Aorta (tissue), 5 donors: Measurements from ENCODE around the gene H3-3A. TPM values are rescaled to one million over a fixed set of nuclear protein-coding genes. Genes with fewer than 3 reads are reported as not detected.
A peak's percentile ranks its signal among the peaks of the same experiment; 100 is the strongest.

ENCODE experiments used
- ATAC-seq: fragments of 200-7000 bp; cut with Tn5 transposase; one replicate; pipeline ENCODE4 v1.9.1; 2022; ENCODE audit warnings: moderate library complexity; ENCODE audit not compliant: low FRiP score
- DNase-seq, 2 donors: peaks; one replicate each; pipeline ENCODE4 v3.0.0-alpha.2; 2020
- H3K27ac ChIP-seq, 2 donors: one replicate each; pipeline ENCODE4 v1.5.1; 2013; ENCODE audit warnings: low read length in 2 of 2, mild to moderate bottlenecking in 2 of 2, moderate library complexity in 2 of 2, control low read depth in 1 of 2, inconsistent platforms in 1 of 2, low read depth in 1 of 2
- H3K27me3 ChIP-seq, 2 donors: one replicate each; pipeline ENCODE4 v1.6.1; 2013; ENCODE audit warnings: control low read depth in 1 of 2, low read length in 1 of 2, mild to moderate bottlenecking in 1 of 2, moderate library complexity in 1 of 2; ENCODE audit not compliant: insufficient read depth in 2 of 2, control insufficient read depth in 1 of 2
- H3K36me3 ChIP-seq, 2 donors: one replicate each; pipeline ENCODE4 v1.6.1; 2013; ENCODE audit warnings: control low read depth in 1 of 2, low read length in 1 of 2, mild to moderate bottlenecking in 1 of 2; ENCODE audit not compliant: insufficient read depth in 2 of 2, control insufficient read depth in 1 of 2
- H3K4me1 ChIP-seq, 2 donors: one replicate each; pipeline ENCODE4 v1.6.1; 2013; ENCODE audit warnings: low read length in 2 of 2, control low read depth in 1 of 2, mild to moderate bottlenecking in 1 of 2, moderate library complexity in 1 of 2; ENCODE audit not compliant: insufficient read depth in 2 of 2, control insufficient read depth in 1 of 2
- H3K4me3 ChIP-seq, 2 donors: one replicate each; pipeline ENCODE4 v1.5.1; 2013; ENCODE audit warnings: low read length in 2 of 2, control low read depth in 1 of 2, mild to moderate bottlenecking in 1 of 2
- H3K9me3 ChIP-seq: one replicate; pipeline ENCODE4 v1.6.1; 2013; ENCODE audit warnings: mild to moderate bottlenecking, low read length; ENCODE audit not compliant: control insufficient read depth
- WGBS, 2 donors: extraction: QIAGEN DNeasy Blood & Tissue Kit; methylation state at CpG; one replicate each; pipeline ENCODE4 v1.1.7; 2013; 5-methylcytosine and 5-hydroxymethylcytosine counted together
- intact Hi-C, 2 donors: fragments of 100-400 bp; cut with DNase I; formaldehyde crosslinking; loops; one replicate each; pipeline versions ENCODE4 v1.14.2 to v1.15.0; 2022
- polyA plus RNA-seq, 2 donors: library from polyadenylated mRNA; stranded (reverse); fragments of 200-250 nt; gene quantifications; one replicate each; pipeline ENCODE4 v1.2.3, GENCODE V29; 2013
- total RNA-seq, 2 donors: library from RNA; stranded (reverse); fragmentation: NEBNext Ultra II Directional; extraction: Animal tissue kit (Norgen Biotek cat#: 25700); gene quantifications; one replicate each; pipeline ENCODE4 v1.2.1, GENCODE V29; 2021
- donor health status: healthy with polysubstance abuse.
- donor health status: Bipolar disorder and iron deficiency.
- donor health status: DM: no; HTN: no; CAD: no.
- donor health status: DM: no; HTN: no; CAD: no.
- donor health status: DM: yes; HTN: yes; CAD: no.

Gene H3-3A
- total and polyA plus RNA-seq, 4 donors: 310 to 699 (median 406) TPM

GRCh38 chr1:226097866-226098625 is 35.5 kb downstream of the H3-3A start:
- Histone ChIP-seq H3K27ac (no peak overlapping the region), H3K9me3 (no peaks in the 10 kb centered on the region), H3K4me1 (no peaks in the 10 kb centered on the region), H3K36me3 (no peaks in the 10 kb centered on the region), H3K4me3 (no peak overlapping the region), H3K27me3 (no peaks in the 10 kb centered on the region)
- DNase-seq (peak in 1 of 2 donors; percentile 15), ATAC-seq (no peak)
- 76 to 81% methylated on average over 5 of the region's 5 CpGs for WGBS, 2 donors
- intact Hi-C loops: no loop called here

GRCh38 chr1:226098870-226099835 is 36.6 kb downstream of the H3-3A start:
- Histone ChIP-seq H3K4me3 (no peak overlapping the region), H3K27me3 (no peaks in the 10 kb centered on the region), H3K36me3 (no peaks in the 10 kb centered on the region), H3K4me1 (no peaks in the 10 kb centered on the region), H3K27ac (no peak overlapping the region), H3K9me3 (no peaks in the 10 kb centered on the region)
- DNase-seq (no peak), ATAC-seq (no peak)
- WGBS, 2 donors: 88 to 91% methylated on average over 3 of the region's 3 CpGs
- intact Hi-C loops: no loop called here

GRCh38 chr1:226100436-226101391 is 38.2 kb downstream of the H3-3A start:
- Histone ChIP-seq H3K4me3 (peak overlapping the region; percentile 35 to 36), H3K27ac (no peak overlapping the region), H3K36me3 (no peaks in the 10 kb centered on the region), H3K4me1 (no peaks in the 10 kb centered on the region), H3K9me3 (no peaks in the 10 kb centered on the region), H3K27me3 (no peaks in the 10 kb centered on the region)
- WGBS, 2 donors: 13 to 18% methylated on average over 32 of the region's 32 CpGs
- DNase-seq: peak in 1 of 2 donors; percentile 55
- intact Hi-C loops: no loop called here
- no peak for ATAC-seq

- Histone ChIP-seq H3K36me3 (no peaks in the 10 kb centered on the region), H3K9me3 (no peaks in the 10 kb centered on the region), H3K4me1 (no peaks in the 10 kb centered on the region), H3K27me3 (no peaks in the 10 kb centered on the region), H3K4me3 (no peak overlapping the region), H3K27ac (no peak overlapping the region)
- DNase-seq (no peak), ATAC-seq (no peak)
- 89% methylated on average over 8 of the region's 8 CpGs for WGBS, 2 donors
- intact Hi-C loops: loop anchor here in 1 of 2 donors (5.0 kb wide), 1 partner anchor 32 kb away; no protein-coding TSS in a partner anchor
Observed at GRCh38 chr1:226104671-226105121, 42.2 kb downstream of the H3-3A start.

GRCh38 chr1:226107471-226108460 is 45.2 kb downstream of the H3-3A start:
- Histone ChIP-seq H3K27ac (peak overlapping the region; percentile 51 to 90), H3K4me1 (peaks cover 0 to 4% of the 10 kb centered on the region in 2 donors), H3K27me3 (no peaks in the 10 kb centered on the region), H3K36me3 (no peaks in the 10 kb centered on the region), H3K9me3 (no peaks in the 10 kb centered on the region), H3K4me3 (no peak overlapping the region)
- intact Hi-C loops: loop anchor here in 1 of 2 donors (5.0 kb wide), 1 partner anchor 35 kb away; no protein-coding TSS in a partner anchor
- WGBS, 2 donors: 76 to 81% methylated on average over 3 of the region's 3 CpGs
- ATAC-seq: no peak
- no peak for DNase-seq

- peak in 1 of 2 donors; percentile 67 for DNase-seq
- WGBS, 2 donors: 5 to 6% methylated on average over 23 of the region's 23 CpGs
- H3K4me3 ChIP-seq: peak overlapping the region; percentile 37 to 67
- H3K27me3 ChIP-seq: no peaks in the 10 kb centered on the region
- H3K27ac ChIP-seq: peak overlapping the region; percentile 8 to 97
- intact Hi-C loops: loop anchor here in 1 of 2 donors (5.0 kb wide), 1 partner anchor 37 kb away; no protein-coding TSS in a partner anchor
- peak; percentile 64 for ATAC-seq
- H3K9me3 ChIP-seq: no peaks in the 10 kb centered on the region
- H3K36me3 ChIP-seq: no peaks in the 10 kb centered on the region
- H3K4me1 ChIP-seq: peaks cover 0 to 4% of the 10 kb centered on the region in 2 donors
Observed at GRCh38 chr1:226108935-226109828, 46.7 kb downstream of the H3-3A start.
